A549 (cell line): Measurements from ENCODE around the gene PPP2R5E.

Experiments used
- CEBPB ChIP-seq, 2 experiments: fragments of >200 bp in 1 of 2; sonication (Bioruptor Twin) in 1 of 2; formaldehyde crosslinking in 1 of 2; IDR thresholded peaks; 2 replicates each; pipeline ENCODE4 v1.6.1; 2012 to 2016
- CTCF ChIP-seq: fragments of >200 bp; sonication (Bioruptor Twin); formaldehyde crosslinking; IDR thresholded peaks from 3 replicates; pipeline ENCODE4 v1.5.1; 2016
- E2F6 ChIP-seq: IDR thresholded peaks from 2 replicates; pipeline ENCODE4 v1.6.1; 2012; ENCODE audit warnings: low read depth, borderline replicate concordance
- EP300 ChIP-seq, 2 experiments: fragments of >200 bp; sonication (Bioruptor Twin); formaldehyde crosslinking; IDR thresholded peaks; 2 replicates in 1 of 2; 3 replicates in 1 of 2; pipeline ENCODE4 v1.6.1; 2016 to 2017
- FOSL2 ChIP-seq, 2 experiments: fragments of 450-650 bp in 1 of 2; fragments of >200 bp in 1 of 2; sonication (Bioruptor Twin) in 1 of 2; formaldehyde crosslinking; IDR thresholded peaks; 2 replicates each; pipeline versions ENCODE4 v1.5.0 to v1.6.1; 2016 to 2020; ENCODE audit warnings: mild to moderate bottlenecking in 1 of 2, moderate library complexity in 1 of 2
- HMGXB4 ChIP-seq: fragments of 250-450 bp; sonication (Bioruptor Pico); IDR thresholded peaks from 2 replicates; pipeline ENCODE4 v1.5.0; 2021; ENCODE audit warnings: mild to moderate bottlenecking, moderate library complexity, borderline replicate concordance
- KDM1A ChIP-seq: fragments of 200-600 bp; sonication (generic); IDR thresholded peaks from 2 replicates; pipeline ENCODE4 v1.6.1; 2016; ENCODE audit warnings: low read depth, mild to moderate bottlenecking
- MAX ChIP-seq: IDR thresholded peaks from 2 replicates; pipeline ENCODE4 v1.6.1; 2012
- POLR2A ChIP-seq: IDR thresholded peaks from 2 replicates; pipeline ENCODE4 v1.6.1; 2012; ENCODE audit warnings: mild to moderate bottlenecking, low read length
- RAD21 ChIP-seq, 2 experiments: fragments of >200 bp in 1 of 2; sonication (Bioruptor Twin) in 1 of 2; formaldehyde crosslinking in 1 of 2; IDR thresholded peaks in 1 of 2; conservative IDR thresholded peaks in 1 of 2; 2 replicates in 1 of 2; 3 replicates in 1 of 2; pipeline ENCODE4 v1.6.1; 2012 to 2018; ENCODE audit warnings: inconsistent platforms in 1 of 2
- RARB ChIP-seq: fragments of 250-450 bp; sonication (Bioruptor Pico); IDR thresholded peaks from 2 replicates; pipeline ENCODE4 v1.8.0; 2021; ENCODE audit warnings: mild to moderate bottlenecking, moderate library complexity
- REST ChIP-seq: fragments of 200-600 bp; sonication (generic); IDR thresholded peaks from 2 replicates; pipeline ENCODE4 v1.6.1; 2016; ENCODE audit warnings: antibody characterized with exemption, mild to moderate bottlenecking, moderate library complexity
- RFX5 ChIP-seq: fragments of 450-650 bp; IDR thresholded peaks from 2 replicates; pipeline ENCODE4 v1.7.1; 2014; ENCODE audit warnings: antibody characterized with exemption, mild to moderate bottlenecking, moderate library complexity

- TF ChIP-seq CTCF (no peak), MAX (no peak), FOSL2 (IDR thresholded peaks at IDR 0.05) (no peak), FOSL2 (CRISPR knock-in tag; IDR thresholded peaks at IDR 0.05) (no peak), POLR2A (no peak), EP300 (IDR thresholded peaks at IDR 0.05) (no peak), HMGXB4 (no peak), KDM1A (no peak), RAD21 (conservative IDR thresholded peaks at IDR 0.05 in 1 of 2, IDR thresholded peaks at IDR 0.05 in 1 of 2) (no peak), RARB (CRISPR knock-in tag) (no peak), RFX5 (no peak), CEBPB (IDR thresholded peaks at IDR 0.05) (no peak), REST (no peak), E2F6 (no peak)
Observed at GRCh38 chr14:63472986-63473788, 70.0 kb downstream of the PPP2R5E start.
